ENCODE results near the gene TTYH2.

TTYH2 gene

GRCh38 chr17:74295625-74296547 is 82.5 kb downstream of the TTYH2 start:
- H3K4me3 ChIP-seq (ENCODE audit: low read depth, low read length): no peak overlapping the region
- no peak for TF ChIP-seq CTCF (IDR thresholded peaks at IDR 0.05; ENCODE audit: control insufficient read depth, extremely low read depth, insufficient read depth)
- DNase-seq (ENCODE audit: low read depth): no peak

GRCh38 chr17:74296548-74296936 is 83.2 kb downstream of the TTYH2 start:
- no peak overlapping the region for H3K4me3 ChIP-seq (ENCODE audit: low read depth, low read length)
- peak; percentile 21 for DNase-seq (ENCODE audit: low read depth)
- TF ChIP-seq CTCF (IDR thresholded peaks at IDR 0.05; ENCODE audit: control insufficient read depth, extremely low read depth, insufficient read depth): peak; percentile 69

DNA sequence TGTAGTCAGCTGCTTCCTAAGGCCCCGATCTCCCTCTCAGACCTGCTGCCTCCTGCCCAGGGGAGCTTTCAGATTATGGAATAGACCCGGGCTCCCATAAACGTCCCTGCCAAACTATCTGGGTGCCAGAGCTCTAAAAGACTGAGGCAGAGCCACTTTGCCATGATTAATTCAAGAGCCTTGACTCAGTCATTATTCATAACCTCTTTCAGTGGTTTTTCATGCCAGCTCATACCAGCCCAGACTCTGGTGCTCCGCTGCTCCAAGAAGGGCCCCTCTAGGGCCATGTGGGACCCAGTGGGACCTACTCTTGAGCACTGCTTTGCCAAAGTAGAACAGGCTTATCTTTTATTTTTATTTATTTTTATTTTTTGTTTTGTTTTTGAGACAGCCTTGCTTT is 84.6 kb downstream of the TTYH2 start:
- no peak overlapping the region for H3K4me3 ChIP-seq (ENCODE audit: low read depth, low read length)
- DNase-seq (ENCODE audit: low read depth): no peak
- no peak for TF ChIP-seq CTCF (IDR thresholded peaks at IDR 0.05; ENCODE audit: control insufficient read depth, extremely low read depth, insufficient read depth)

DNA sequence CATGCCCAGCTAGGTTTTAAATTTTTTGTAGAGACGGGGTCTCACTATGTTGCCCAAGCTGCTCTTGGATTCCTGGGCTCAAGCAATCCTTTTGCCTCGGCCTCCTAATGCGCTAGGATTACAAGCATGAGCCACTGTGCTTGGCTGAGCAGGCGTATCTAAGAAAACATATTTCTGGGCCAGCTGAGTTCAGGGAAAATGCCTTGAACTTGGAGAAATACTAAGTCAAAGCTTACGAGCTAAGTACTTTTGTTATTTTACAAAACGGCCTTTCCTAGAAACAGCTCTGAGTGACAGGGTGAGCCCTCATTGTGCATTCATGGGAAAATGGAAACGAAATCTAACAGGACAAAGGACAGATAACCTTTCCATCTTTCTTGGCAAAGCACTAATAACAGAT is 85.4 kb downstream of the TTYH2 start:
- DNase-seq (ENCODE audit: low read depth): no peak
- H3K4me3 ChIP-seq (ENCODE audit: low read depth, low read length): no peak overlapping the region
- no peak for TF ChIP-seq CTCF (IDR thresholded peaks at IDR 0.05; ENCODE audit: control insufficient read depth, extremely low read depth, insufficient read depth)

- no peak overlapping the region for H3K4me3 ChIP-seq (ENCODE audit: low read depth, low read length)
- no peak for TF ChIP-seq CTCF (IDR thresholded peaks at IDR 0.05; ENCODE audit: control insufficient read depth, extremely low read depth, insufficient read depth)
- no peak for DNase-seq (ENCODE audit: low read depth)
Observed at GRCh38 chr17:74299226-74300009, 86.0 kb downstream of the TTYH2 start.

- DNase-seq (ENCODE audit: low read depth): no peak
- H3K4me3 ChIP-seq (ENCODE audit: low read depth, low read length): no peak overlapping the region
- no peak for TF ChIP-seq CTCF (IDR thresholded peaks at IDR 0.05; ENCODE audit: control insufficient read depth, extremely low read depth, insufficient read depth)
Observed at GRCh38 chr17:74303305-74303704, 89.9 kb downstream of the TTYH2 start.
